Measurements from ENCODE around the gene FRMPD4. TPM values are rescaled to one million over a fixed set of nuclear protein-coding genes. Genes with fewer than 3 reads are reported as not detected.

The FRMPD4 gene
- total and polyA plus RNA-seq, 2 donors from 2014 or later: not detected

GRCh38 chrX:12467321-12467720 lies 329.0 kb downstream of the FRMPD4 start:
- Histone ChIP-seq H3K27me3 (ENCODE audit: control insufficient read depth, insufficient read depth, low read length) (no peaks in the 10 kb centered on the region), H3K27ac (ENCODE audit: low read depth in 2 of 2, low read length in 2 of 2) (no peak overlapping the region), H3K36me3 (ENCODE audit: control insufficient read depth in 2 of 3, insufficient read depth in 3 of 3, low read length in 3 of 3) (no peaks in the 10 kb centered on the region), H3K4me1 (ENCODE audit: control insufficient read depth in 2 of 3, insufficient read depth in 2 of 3, low read depth in 1 of 3, low read length in 3 of 3) (no peaks in the 10 kb centered on the region), H3K4me3 (ENCODE audit: low read length in 3 of 3) (no peak overlapping the region), H3K9ac (ENCODE audit: low read length in 3 of 3) (no peak overlapping the region), H3K9me3 (ENCODE audit: control insufficient read depth in 2 of 3, insufficient read depth in 1 of 3, low read length in 3 of 3) (no peaks in the 10 kb centered on the region)
- FAIRE-seq (no peak), DNase-seq (no peak)
- intact Hi-C loops (cut with DNase I): no loop called here
- no peak for TF ChIP-seq CTCF (IDR thresholded peaks at IDR 0.05; ENCODE audit: borderline replicate concordance, extremely low read depth, insufficient read depth)

- Histone ChIP-seq H3K27ac (ENCODE audit: low read depth in 2 of 2, low read length in 2 of 2) (no peak overlapping the region), H3K4me1 (ENCODE audit: control insufficient read depth in 2 of 3, insufficient read depth in 2 of 3, low read depth in 1 of 3, low read length in 3 of 3) (no peaks in the 10 kb centered on the region), H3K9me3 (ENCODE audit: control insufficient read depth in 2 of 3, insufficient read depth in 1 of 3, low read length in 3 of 3) (no peaks in the 10 kb centered on the region), H3K9ac (ENCODE audit: low read length in 3 of 3) (no peak overlapping the region), H3K4me3 (ENCODE audit: low read length in 3 of 3) (no peak overlapping the region), H3K36me3 (ENCODE audit: control insufficient read depth in 2 of 3, insufficient read depth in 3 of 3, low read length in 3 of 3) (no peaks in the 10 kb centered on the region), H3K27me3 (ENCODE audit: control insufficient read depth, insufficient read depth, low read length) (no peaks in the 10 kb centered on the region)
- intact Hi-C loops (cut with DNase I): no loop called here
- DNase-seq: peak in 1 of 5 donors; percentile 0
- no peak for FAIRE-seq
- TF ChIP-seq CTCF (IDR thresholded peaks at IDR 0.05; ENCODE audit: borderline replicate concordance, extremely low read depth, insufficient read depth): no peak
Observed at GRCh38 chrX:12469296-12469695, 331.0 kb downstream of the FRMPD4 start.

- intact Hi-C loops (cut with DNase I): no loop called here
- no peak overlapping the region for H3K27ac ChIP-seq (ENCODE audit: low read depth in 2 of 2, low read length in 2 of 2)
- no peak for TF ChIP-seq CTCF (IDR thresholded peaks at IDR 0.05; ENCODE audit: borderline replicate concordance, extremely low read depth, insufficient read depth)
- no peaks in the 10 kb centered on the region for H3K9me3 ChIP-seq (ENCODE audit: control insufficient read depth in 2 of 3, insufficient read depth in 1 of 3, low read length in 3 of 3)
- no peak overlapping the region for H3K4me3 ChIP-seq (ENCODE audit: low read length in 3 of 3)
- no peak overlapping the region for H3K9ac ChIP-seq (ENCODE audit: low read length in 3 of 3)
- H3K36me3 ChIP-seq (ENCODE audit: control insufficient read depth in 2 of 3, insufficient read depth in 3 of 3, low read length in 3 of 3): no peaks in the 10 kb centered on the region
- FAIRE-seq (no peak), DNase-seq (no peak)
- no peaks in the 10 kb centered on the region for H3K4me1 ChIP-seq (ENCODE audit: control insufficient read depth in 2 of 3, insufficient read depth in 2 of 3, low read depth in 1 of 3, low read length in 3 of 3)
- H3K27me3 ChIP-seq (ENCODE audit: control insufficient read depth, insufficient read depth, low read length): no peaks in the 10 kb centered on the region
Observed at GRCh38 chrX:12471061-12471460, 332.8 kb downstream of the FRMPD4 start.

- no peak overlapping the region for H3K9ac ChIP-seq (ENCODE audit: low read length in 3 of 3)
- H3K9me3 ChIP-seq (ENCODE audit: control insufficient read depth in 2 of 3, insufficient read depth in 1 of 3, low read length in 3 of 3): no peaks in the 10 kb centered on the region
- no peak for FAIRE-seq
- H3K4me3 ChIP-seq (ENCODE audit: low read length in 3 of 3): no peak overlapping the region
- no peak for DNase-seq
- intact Hi-C loops (cut with DNase I): no loop called here
- H3K27me3 ChIP-seq (ENCODE audit: control insufficient read depth, insufficient read depth, low read length): no peaks in the 10 kb centered on the region
- no peak for TF ChIP-seq CTCF (IDR thresholded peaks at IDR 0.05; ENCODE audit: borderline replicate concordance, extremely low read depth, insufficient read depth)
- no peak overlapping the region for H3K27ac ChIP-seq (ENCODE audit: low read depth in 2 of 2, low read length in 2 of 2)
- no peaks in the 10 kb centered on the region for H3K4me1 ChIP-seq (ENCODE audit: control insufficient read depth in 2 of 3, insufficient read depth in 2 of 3, low read depth in 1 of 3, low read length in 3 of 3)
- no peaks in the 10 kb centered on the region for H3K36me3 ChIP-seq (ENCODE audit: control insufficient read depth in 2 of 3, insufficient read depth in 3 of 3, low read length in 3 of 3)
Observed at GRCh38 chrX:12480956-12481355, 342.7 kb downstream of the FRMPD4 start.
